Stimulated activated CD8-positive, alpha-beta memory T cell treated with anti-CD3 and anti-CD28 coated beads, Interleukin-7, amount 100 ng/mL, for 4 hours (primary cell): Measurements from ENCODE around the gene CHST11.
"Not testable (repeated sequence)": the region's sequence is repeated elsewhere in the genome, so short reads cannot be mapped to it uniquely, and the experiment has no call there.

ENCODE experiments used
- DNase-seq, 2 donors: peaks; one replicate each; pipeline ENCODE4 v3.0.0-alpha.2; 2020; ENCODE audit warnings: low read depth in 2 of 2

Gene CHST11

GRCh38 chr12:104526320-104526719 is 69.6 kb downstream of the CHST11 start:
- no peak for DNase-seq

- no peak for DNase-seq
These were observed 70.0 kb downstream of the CHST11 start for GRCh38 chr12:104526751-104527150.

GRCh38 chr12:104527653-104528052 is 70.9 kb downstream of the CHST11 start:
- not testable (repeated sequence) for DNase-seq

DNA sequence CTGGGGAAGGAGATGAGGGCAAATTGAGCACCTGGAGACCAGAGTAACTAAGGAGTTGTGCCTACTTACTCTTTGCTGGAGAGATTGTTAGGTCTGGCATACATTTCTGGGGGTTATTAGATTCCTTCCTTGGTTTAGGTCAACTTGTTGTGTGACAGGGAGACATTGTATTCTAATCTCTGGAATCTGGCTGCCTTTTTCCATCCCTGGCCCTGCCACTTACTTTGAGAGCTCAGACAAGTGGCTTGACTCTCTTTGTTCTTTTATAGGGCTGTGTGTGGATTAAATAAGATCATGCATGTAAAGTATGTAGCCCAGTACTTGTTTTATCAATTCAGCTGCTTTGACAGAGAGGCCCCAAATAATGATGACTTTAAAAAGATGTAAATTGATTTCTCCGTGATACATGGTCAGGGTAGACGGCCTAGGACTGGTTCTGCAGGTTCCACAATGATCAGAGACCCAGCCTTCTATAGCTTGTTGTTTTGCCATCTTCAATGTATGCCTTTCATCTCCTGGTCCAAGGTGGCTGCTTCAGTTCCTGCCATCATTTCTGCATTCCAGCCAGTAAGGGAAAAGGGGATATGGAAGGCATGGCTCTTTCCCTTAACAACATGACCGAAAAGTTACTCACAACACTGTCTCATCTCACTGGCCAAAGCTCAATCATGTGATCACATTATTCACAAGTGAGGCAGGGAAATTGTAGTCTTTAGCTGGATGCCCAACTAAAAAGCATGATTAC is 72.6 kb downstream of the CHST11 start:
- DNase-seq: no peak

DNA sequence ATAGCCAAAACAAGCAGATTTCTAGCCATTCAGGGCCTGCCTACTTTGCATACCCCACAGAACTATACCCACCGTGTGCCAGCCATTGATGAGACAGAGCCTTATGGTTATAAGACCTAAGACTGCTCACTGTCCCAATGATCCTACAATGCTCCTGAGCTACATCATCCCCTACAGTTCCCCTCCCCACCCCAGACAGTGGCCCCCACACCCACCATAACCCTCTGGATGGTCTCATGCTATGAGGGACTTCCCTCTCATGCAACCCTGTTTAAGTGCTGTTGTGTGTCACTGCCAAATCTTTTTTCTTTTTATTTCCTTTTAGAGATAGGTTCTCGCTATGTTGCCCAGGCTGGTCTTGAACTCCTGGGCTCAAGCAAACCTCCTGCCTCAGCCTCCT is 75.9 kb downstream of the CHST11 start:
- no peak for DNase-seq

DNA sequence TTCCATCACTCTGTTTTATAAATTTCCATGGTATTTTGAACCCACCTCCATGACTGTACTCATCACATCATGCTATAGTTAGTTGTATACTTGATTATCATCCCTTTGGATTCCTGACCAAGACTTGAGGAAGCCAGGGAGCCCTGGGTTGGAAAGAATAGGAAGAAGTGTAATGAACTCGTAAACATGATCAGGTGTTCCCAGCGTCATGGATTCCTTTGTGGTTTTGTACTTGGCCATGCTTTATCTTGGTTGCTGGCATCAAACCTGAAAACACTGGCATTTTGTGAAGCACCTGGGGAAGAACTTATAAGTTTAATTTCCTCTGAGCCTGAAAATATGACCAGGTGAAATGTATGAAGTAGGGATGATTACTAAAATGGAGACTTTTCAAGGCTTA is 76.4 kb downstream of the CHST11 start:
- DNase-seq: no peak

DNA sequence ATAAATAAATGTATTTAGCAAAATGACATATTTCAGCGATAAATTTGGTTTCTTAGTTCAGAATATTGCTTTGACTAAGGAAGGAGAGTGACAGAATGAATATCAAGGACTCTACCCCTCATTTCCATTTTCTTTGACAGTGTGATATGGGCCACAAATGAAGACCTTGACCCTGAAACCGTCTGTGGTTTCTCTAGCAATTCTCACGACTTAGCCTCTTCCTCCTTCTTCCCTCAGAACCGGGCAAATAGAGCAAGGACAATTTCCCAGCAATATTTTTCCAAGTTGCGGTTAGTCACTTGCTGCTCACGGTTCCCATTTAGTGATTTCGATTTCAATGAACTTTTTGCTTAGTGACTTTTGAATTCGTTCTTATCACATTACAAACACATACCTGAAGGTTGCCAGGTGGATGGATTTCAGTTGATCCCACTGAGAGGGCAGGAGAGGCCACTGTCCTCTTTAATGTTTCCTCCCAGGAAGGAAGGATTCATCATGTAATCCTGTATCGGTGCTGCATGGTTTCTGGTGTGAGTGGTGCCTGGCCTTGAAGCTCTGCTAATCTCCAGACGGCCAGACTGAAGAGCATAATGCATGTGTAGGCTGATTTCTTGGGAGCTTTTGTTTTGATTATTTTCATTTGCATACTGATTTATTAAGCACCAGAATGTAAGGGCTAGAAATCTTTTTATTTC is 77.6 kb downstream of the CHST11 start:
- no peak for DNase-seq

- DNase-seq: no peak
These were observed 78.1 kb downstream of the CHST11 start for GRCh38 chr12:104534857-104535248.

DNA sequence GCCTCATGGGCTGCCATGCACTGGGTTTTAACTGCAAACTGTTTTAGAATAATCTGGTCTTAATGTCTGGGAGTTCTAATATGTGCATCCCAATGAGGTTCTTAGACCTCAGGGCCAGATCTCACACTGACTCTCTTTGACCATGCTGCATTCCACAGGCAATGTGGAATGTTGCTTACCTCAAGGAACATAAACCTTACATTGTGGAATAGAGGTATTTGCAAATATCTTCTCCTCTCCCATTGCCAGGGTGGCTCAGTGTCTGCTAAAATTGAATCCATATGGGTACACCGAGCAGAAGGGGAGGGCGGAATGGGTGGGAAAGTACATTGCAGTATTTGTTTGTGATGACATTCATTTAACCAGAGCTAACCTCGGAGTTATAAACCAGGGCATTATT is 78.6 kb downstream of the CHST11 start:
- no peak for DNase-seq

DNA sequence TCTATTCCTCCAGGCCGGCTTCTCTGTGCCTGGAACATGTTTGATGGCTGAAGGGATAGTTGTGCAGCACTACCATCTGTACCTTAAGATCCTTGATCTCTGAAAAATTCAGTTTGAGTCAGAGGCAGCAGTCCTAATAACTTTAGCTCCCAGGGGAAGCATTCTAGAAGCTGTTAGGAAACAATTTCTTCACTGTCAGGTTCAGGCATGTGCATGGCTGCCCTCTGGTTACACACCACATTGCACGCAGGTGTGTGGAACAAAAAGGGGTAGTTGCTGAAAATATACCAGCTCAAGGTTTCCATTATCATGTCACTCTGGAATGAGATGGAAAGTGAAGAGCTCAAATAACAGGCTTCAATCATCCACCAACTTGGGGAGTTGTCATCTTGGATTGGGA is 80.1 kb downstream of the CHST11 start:
- DNase-seq: no peak

- DNase-seq: no peak
These were observed 81.3 kb downstream of the CHST11 start for GRCh38 chr12:104538056-104538455.

DNA sequence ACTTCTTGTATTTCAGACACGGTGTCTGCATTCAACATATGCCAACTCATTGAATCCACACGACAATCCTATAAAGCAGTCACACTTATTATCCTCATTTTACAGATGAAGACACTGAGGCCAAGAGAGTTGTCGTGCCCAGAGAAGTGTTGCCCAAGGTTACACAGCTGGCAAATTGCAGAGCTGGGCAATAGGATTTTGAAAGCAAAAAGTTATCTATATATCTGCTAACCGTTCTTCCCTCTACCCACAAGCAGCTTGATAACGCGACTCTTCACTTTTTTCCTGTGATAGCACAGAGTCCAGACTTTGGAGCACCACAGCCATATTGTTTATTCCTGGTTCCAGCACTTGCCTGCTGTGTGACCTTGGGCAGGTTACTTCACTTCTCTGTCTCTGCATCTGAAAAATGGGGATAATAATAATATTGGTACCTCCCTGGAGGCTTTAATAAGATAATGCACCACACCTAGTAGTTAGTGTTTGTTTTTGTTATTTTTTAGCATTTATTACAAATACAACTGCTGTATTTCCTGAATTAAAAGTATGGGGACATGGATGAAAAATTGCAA is 82.2 kb downstream of the CHST11 start:
- DNase-seq: no peak

DNA sequence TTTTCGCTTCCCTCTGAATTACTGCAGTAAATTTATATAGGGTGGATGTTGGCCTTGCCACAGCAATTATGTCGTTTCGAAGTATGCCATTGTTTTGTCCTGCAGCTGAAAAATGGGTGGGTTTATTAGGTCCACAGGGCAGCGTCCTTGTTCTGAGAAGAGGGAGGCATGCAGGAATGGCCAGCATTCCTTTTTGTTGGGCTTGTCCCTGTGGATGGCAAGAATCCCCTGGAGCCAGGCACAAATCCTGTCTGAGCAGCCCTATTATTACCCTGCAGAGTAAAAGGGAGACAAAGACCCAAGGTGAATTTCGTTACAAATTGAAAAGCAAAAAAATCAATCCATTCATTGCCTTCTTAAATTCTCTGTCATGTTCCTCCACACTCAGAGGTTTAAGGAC is 88.1 kb downstream of the CHST11 start:
- no peak for DNase-seq

GRCh38 chr12:104546575-104546974 is 89.8 kb downstream of the CHST11 start:
- no peak for DNase-seq

DNA sequence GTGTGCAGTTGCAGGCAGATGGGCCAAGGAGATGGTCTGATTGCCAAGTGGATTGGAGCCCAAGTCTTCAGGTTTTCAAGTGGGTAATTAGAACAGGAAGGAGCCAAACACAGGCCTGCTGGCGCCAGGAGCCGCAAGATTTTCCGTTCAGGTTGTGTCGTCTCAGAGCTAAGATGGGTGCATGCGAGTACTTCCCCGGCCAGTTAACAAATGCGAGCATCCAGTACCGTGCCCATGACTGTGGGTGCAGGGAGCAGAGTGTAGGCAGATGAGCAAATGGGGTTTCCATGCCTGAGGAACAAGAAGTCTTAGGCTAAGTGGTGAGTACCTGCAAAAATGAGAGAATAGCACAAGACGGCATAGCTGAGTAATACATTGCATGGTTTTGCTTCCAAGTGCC is 90.5 kb downstream of the CHST11 start:
- DNase-seq: no peak

- no peak for DNase-seq
These were observed 93.2 kb downstream of the CHST11 start for GRCh38 chr12:104549815-104550480.

DNA sequence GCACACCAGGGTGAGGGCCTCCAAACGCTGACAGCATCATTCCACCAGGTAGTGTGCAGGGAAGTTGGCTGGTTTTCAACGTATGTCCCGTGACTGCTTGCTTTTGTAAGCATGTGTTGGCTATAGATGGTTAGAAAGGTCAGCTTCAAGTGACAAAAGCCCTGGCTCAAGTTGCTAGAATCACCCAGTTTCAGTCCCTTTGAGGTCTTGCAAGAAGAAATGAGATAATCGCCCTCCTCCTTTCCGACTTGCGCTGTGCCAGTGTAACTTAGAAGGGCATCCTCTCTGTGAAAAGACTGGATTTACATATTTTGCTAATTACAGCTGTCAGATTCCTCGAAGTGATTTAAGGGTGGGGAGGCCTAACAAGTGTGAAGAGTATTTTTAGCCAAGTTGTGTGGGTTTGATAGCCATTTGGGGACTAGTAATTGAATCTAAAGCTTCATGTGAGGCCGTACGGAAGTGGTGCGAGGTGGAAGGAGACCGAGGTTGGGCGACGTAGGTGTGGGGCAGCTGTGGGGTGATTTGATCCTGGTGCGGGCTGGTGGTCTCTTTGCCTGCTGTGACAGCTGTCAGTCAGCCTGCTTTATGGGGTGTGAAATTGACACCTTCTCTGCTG is 94.7 kb downstream of the CHST11 start:
- DNase-seq: no peak

GRCh38 chr12:104553421-104553820 is 96.7 kb downstream of the CHST11 start:
- no peak for DNase-seq

DNA sequence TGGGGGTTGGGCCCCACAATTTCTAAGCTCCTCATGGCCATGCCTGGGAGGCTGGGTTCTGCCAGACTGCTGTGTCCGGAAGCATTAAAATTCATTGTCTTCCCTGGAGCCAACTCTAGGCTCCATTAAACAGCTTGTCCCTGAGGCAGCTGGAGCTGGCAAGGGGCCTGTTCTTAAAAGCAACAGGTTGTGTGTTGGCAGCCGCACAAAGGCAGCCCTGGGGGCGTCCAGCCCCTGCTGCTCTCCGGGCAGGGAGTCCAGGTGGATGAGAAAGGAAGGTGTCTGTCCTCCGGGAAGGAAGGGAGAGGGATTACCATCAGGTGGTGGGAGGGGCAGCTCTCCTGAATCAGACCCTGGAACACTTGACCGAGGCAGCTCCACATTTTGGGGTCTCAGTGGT is 98.9 kb downstream of the CHST11 start:
- no peak for DNase-seq

- DNase-seq: no peak
These were observed 100.9 kb downstream of the CHST11 start for GRCh38 chr12:104557488-104558195.

DNA sequence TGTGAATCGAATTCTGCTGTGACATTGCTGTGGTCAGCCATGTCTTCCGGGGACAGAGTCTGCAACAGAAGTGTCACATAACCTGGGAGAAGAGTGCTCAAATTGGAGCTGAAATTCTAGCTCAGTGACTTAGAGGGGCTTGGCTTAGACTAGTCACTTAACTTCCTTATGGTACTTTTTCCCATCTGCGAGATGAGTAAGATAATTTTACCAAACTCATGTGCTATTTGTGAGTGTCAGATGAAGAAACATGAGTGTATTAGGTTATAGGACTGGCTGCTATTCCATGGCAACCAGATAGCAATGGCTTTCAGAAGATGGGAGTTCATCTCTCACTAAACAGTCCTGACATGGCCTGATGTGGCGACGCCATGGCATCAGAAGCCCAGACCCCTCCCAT is 104.1 kb downstream of the CHST11 start:
- no peak for DNase-seq

GRCh38 chr12:104562763-104563162 is 106.0 kb downstream of the CHST11 start:
- DNase-seq: no peak
